K562 treated with DMSO at 1 percent for 24 hours (cell line): Measurements from ENCODE around the gene PRAMEF33. TPM values are rescaled to one million over a fixed set of nuclear protein-coding genes. Genes with fewer than 3 reads are reported as not detected.

Source experiments
- total RNA-seq: library from RNA; unstranded; fragments of 300-600 nt; gene quantifications from 2 replicates; pipeline ENCODE4 v1.2.3, GENCODE V29; 2022; ENCODE audit warnings: low read depth; ENCODE audit not compliant: insufficient read depth

The PRAMEF33 gene
- total RNA-seq: not detected in 2 replicates

GRCh38 chr1:13303239-13303638, at the start of gene PRAMEF33:
Gene PRAMEF33, plus strand, starts transcription at chr1:13303539. Its CDS starts 2,416 bp downstream, at chr1:13305955.

GRCh38 chr1:13253898-13254297, 49.4 kb upstream of the PRAMEF33 start, which contains the start of gene PRAMEF5:
Gene PRAMEF5, plus strand, starts transcription at chr1:13254198. Its CDS starts 5,071 bp downstream, at chr1:13259269.

GRCh38 chr1:13285037-13285436, 18.3 kb upstream of the PRAMEF33 start, which contains the start of gene PRAMEF8:
Gene PRAMEF8, minus strand, starts transcription at chr1:13285137. Its CDS starts 1,046 bp downstream, at chr1:13284091.

GRCh38 chr1:13315281-13315680, 11.9 kb downstream of the PRAMEF33 start, which contains the start of gene PRAMEF15:
Gene PRAMEF15, plus strand, starts transcription at chr1:13315581. Its CDS starts 2,827 bp downstream, at chr1:13318408.

GRCh38 chr1:13347034-13347433, 43.7 kb downstream of the PRAMEF33 start, which contains the start of gene PRAMEF14:
Gene PRAMEF14, minus strand, starts transcription at chr1:13347134. Its CDS starts 1,820 bp downstream, at chr1:13345314.

Other genes with a start within 250 kb of the PRAMEF33 start
- not detected in 2 replicates for gene PRAMEF27, start 247.0 kb upstream of the PRAMEF33 start, total RNA-seq
- gene HNRNPCL3, start 242.8 kb upstream of the PRAMEF33 start, total RNA-seq: not detected in 2 replicates
- not detected in 2 replicates for gene PRAMEF25, start 232.8 kb upstream of the PRAMEF33 start, total RNA-seq
- gene HNRNPCL2, start 186.7 kb upstream of the PRAMEF33 start, total RNA-seq: not detected in 2 replicates
- gene PRAMEF26, start 147.5 kb upstream of the PRAMEF33 start, total RNA-seq: not detected in 2 replicates
- not detected in 2 replicates for gene HNRNPCL4, start 137.9 kb upstream of the PRAMEF33 start, total RNA-seq
- gene PRAMEF9, start 131.7 kb upstream of the PRAMEF33 start, total RNA-seq: not detected in 2 replicates
- gene PRAMEF13, start 102.1 kb upstream of the PRAMEF33 start, total RNA-seq: not detected in 2 replicates
- not detected in 2 replicates for gene PRAMEF18, start 77.4 kb upstream of the PRAMEF33 start, total RNA-seq
- gene PRAMEF5, start 49.3 kb upstream of the PRAMEF33 start, total RNA-seq: not detected in 2 replicates
- 0.21 TPM in 1 of 2 replicates, not detected in the other for gene PRAMEF8, start 18.4 kb upstream of the PRAMEF33 start, total RNA-seq
- gene PRAMEF15, start 12.0 kb downstream of the PRAMEF33 start, total RNA-seq: not detected in 2 replicates
- not detected in 2 replicates for gene PRAMEF14, start 43.6 kb downstream of the PRAMEF33 start, total RNA-seq
- not detected in 2 replicates for gene PRAMEF19, start 68.4 kb downstream of the PRAMEF33 start, total RNA-seq
- gene PRAMEF17, start 86.1 kb downstream of the PRAMEF33 start, total RNA-seq: not detected in 2 replicates
- gene PRAMEF20, start 106.9 kb downstream of the PRAMEF33 start, total RNA-seq: not detected in 2 replicates
- not detected in 2 replicates for gene LRRC38, start 210.5 kb downstream of the PRAMEF33 start, total RNA-seq